GM19035 (cell line): Measurements from ENCODE around the gene TAF1C.

Experiments
- ATAC-seq: cut with Tn5 transposase; IDR thresholded peaks from one replicate; pipeline ENCODE4 v1.9.1; 2021; ENCODE audit not compliant: unreplicated experiment

The TAF1C gene

GRCh38 chr16:84184775-84185174 lies 2.1 kb downstream of the TAF1C start:
- ATAC-seq, result no peak

GRCh38 chr16:84183911-84184591 lies 2.8 kb downstream of the TAF1C start:
- ATAC-seq, result no peak

- no peak for ATAC-seq
Observed at GRCh38 chr16:84183572-84183875, 3.3 kb downstream of the TAF1C start.

- no peak for ATAC-seq
Observed at GRCh38 chr16:84182680-84183571, 3.9 kb downstream of the TAF1C start.

- ATAC-seq, result no peak
Observed at GRCh38 chr16:84182104-84182503, 4.8 kb downstream of the TAF1C start.

- ATAC-seq, result no peak
Observed at GRCh38 chr16:84181144-84181915, 5.5 kb downstream of the TAF1C start.

- no peak for ATAC-seq
Observed at GRCh38 chr16:84180519-84181140, 6.2 kb downstream of the TAF1C start.

GRCh38 chr16:84179612-84180320 lies 7.1 kb downstream of the TAF1C start:
- no peak for ATAC-seq

GRCh38 chr16:84178892-84179611 lies 7.8 kb downstream of the TAF1C start:
- ATAC-seq, result no peak

GRCh38 chr16:84178146-84178765 lies 8.6 kb downstream of the TAF1C start:
- ATAC-seq, result no peak

- ATAC-seq, result no peak
Observed at GRCh38 chr16:84177741-84178073, 9.2 kb downstream of the TAF1C start.

GRCh38 chr16:84176192-84177053 lies 10.4 kb downstream of the TAF1C start:
- ATAC-seq, result no peak

GRCh38 chr16:84175350-84176081 lies 11.3 kb downstream of the TAF1C start:
- peak; percentile 75 for ATAC-seq

- no peak for ATAC-seq
Observed at GRCh38 chr16:84174396-84174795, 12.5 kb downstream of the TAF1C start.

GRCh38 chr16:84169765-84170310 lies 17.0 kb downstream of the TAF1C start:
- no peak for ATAC-seq

GRCh38 chr16:84166796-84167695 lies 19.8 kb downstream of the TAF1C start:
- no peak for ATAC-seq

GRCh38 chr16:84165746-84166145 lies 21.1 kb downstream of the TAF1C start:
- ATAC-seq, result no peak
